Uterus (tissue), 4 donors: Measurements from ENCODE around the gene CFAP52. TPM values are rescaled to one million over a fixed set of nuclear protein-coding genes. Genes with fewer than 3 reads are reported as not detected.

Experiments
- DNase-seq, 2 donors: peaks; one replicate each; pipeline ENCODE4 v3.0.0-alpha.2; 2019 to 2020
- H3K27ac ChIP-seq, 2 donors: fragments of 200-600 bp; sonication (generic); 1 replicate in 1 of 2; 2 replicates in 1 of 2; pipeline ENCODE4 v1.5.1; 2016 to 2018
- H3K27me3 ChIP-seq, 2 donors: fragments of 200-600 bp; sonication (generic); one replicate each; pipeline ENCODE4 v1.5.1; 2018 to 2019; ENCODE audit warnings: control low read depth in 1 of 2
- H3K36me3 ChIP-seq, 2 donors: fragments of 200-600 bp; sonication (generic); one replicate each; pipeline ENCODE4 v1.5.1; 2019; ENCODE audit warnings: control low read depth in 1 of 2
- H3K4me1 ChIP-seq, 2 donors: fragments of 200-600 bp; sonication (generic); one replicate each; pipeline ENCODE4 v1.5.1; 2018 to 2019; ENCODE audit warnings: control low read depth in 1 of 2
- H3K4me3 ChIP-seq, 2 donors: fragments of 200-600 bp; sonication (generic); 1 replicate in 1 of 2; 2 replicates in 1 of 2; pipeline ENCODE4 v1.5.1; 2018 to 2019; ENCODE audit warnings: mild to moderate bottlenecking in 1 of 2
- H3K9me3 ChIP-seq, 2 donors: fragments of 200-600 bp; sonication (generic); one replicate each; pipeline ENCODE4 v1.5.1; 2019; ENCODE audit warnings: control low read depth in 1 of 2
- CTCF ChIP-seq, 4 experiments: fragments of 200-600 bp in 2 of 4; fragments of 450-650 bp in 2 of 4; sonication (generic) in 2 of 4; IDR thresholded peaks; one replicate each; pipeline ENCODE4 v1.5.1; 2016 to 2019; ENCODE audit warnings: antibody characterized with exemption in 4 of 4, mild to moderate bottlenecking in 2 of 4, moderate library complexity in 1 of 4
- POLR2A ChIP-seq, 2 donors: fragments of 450-650 bp; IDR thresholded peaks; one replicate each; pipeline ENCODE4 v1.6.1; 2016; ENCODE audit warnings: antibody characterized with exemption in 2 of 2, mild to moderate bottlenecking in 1 of 2, moderate library complexity in 1 of 2
- intact Hi-C: fragments of 100-400 bp; cut with DNase I; formaldehyde crosslinking; loops from one replicate; pipeline ENCODE4 v1.15.1; 2023; ENCODE audit warnings: low total_unique reads
- total RNA-seq, 4 donors: library from RNA; depleted of rRNA in 3 of 4; stranded (reverse); fragments of >200 nt in 3 of 4; gene quantifications; one replicate each; pipeline versions ENCODE4 v1.1.0 to v1.2.4, GENCODE V29; 2014 to 2023
- donor health status: DM: yes; HTN: yes; CAD: no.

The CFAP52 gene
- total RNA-seq, 4 donors from 2014 or later, result 1.0 to 9.4 TPM; not detected in 2

DNA sequence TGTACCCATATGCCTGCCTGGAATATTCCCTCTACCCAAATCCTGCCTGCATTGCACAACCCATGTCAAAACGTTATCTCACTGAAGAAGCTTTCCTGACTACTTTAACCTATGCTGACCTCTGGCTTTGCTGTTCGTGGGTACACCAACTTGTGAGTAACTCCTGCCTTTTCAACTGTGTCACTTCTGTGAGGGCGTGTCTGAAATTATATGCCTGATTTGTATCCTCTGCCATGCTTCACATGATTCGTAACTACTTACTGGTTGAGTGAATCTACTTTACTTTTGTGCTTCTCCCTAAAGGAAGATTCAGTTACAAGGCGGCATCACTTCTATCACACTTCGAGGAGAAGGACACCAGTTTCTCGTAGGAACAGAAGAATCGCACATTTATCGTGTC is 35.6 kb downstream of the CFAP52 start:
- no peaks in the 10 kb centered on the region for H3K4me1 ChIP-seq
- H3K4me3 ChIP-seq, result no peak overlapping the region
- H3K9me3 ChIP-seq, result no peaks in the 10 kb centered on the region
- no peak for DNase-seq
- H3K27ac ChIP-seq, result no peak overlapping the region
- intact Hi-C loops, result no loop called here
- no peak for TF ChIP-seq CTCF (IDR thresholded peaks at IDR 0.05)
- no peak for TF ChIP-seq POLR2A (IDR thresholded peaks at IDR 0.05)
- H3K27me3 ChIP-seq, result no peaks in the 10 kb centered on the region
- no peaks in the 10 kb centered on the region for H3K36me3 ChIP-seq

DNA sequence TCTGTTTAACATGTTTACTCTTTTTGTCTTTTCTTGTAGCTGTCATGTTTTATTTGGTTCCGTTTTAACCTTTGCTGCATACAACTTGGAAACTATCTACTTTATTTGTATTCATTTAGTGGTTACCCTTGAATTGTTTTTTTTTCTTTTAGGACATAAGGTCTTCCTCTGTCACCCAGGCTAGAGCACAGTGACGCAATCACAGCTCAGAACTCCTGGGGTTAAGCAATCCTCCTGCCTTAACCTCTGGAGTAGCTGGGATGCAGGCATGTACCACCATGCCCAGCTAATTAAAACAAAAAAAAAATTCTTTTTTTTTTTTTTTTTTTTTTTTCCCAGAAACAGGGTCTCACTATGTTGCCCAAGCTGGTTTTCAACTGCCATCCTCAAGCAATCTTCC is 39.0 kb downstream of the CFAP52 start:
- TF ChIP-seq POLR2A (IDR thresholded peaks at IDR 0.05), result no peak
- no peak for TF ChIP-seq CTCF (IDR thresholded peaks at IDR 0.05)
- H3K27ac ChIP-seq, result no peak overlapping the region
- no peaks in the 10 kb centered on the region for H3K9me3 ChIP-seq
- no peak overlapping the region for H3K4me3 ChIP-seq
- H3K4me1 ChIP-seq, result no peaks in the 10 kb centered on the region
- H3K27me3 ChIP-seq, result no peaks in the 10 kb centered on the region
- intact Hi-C loops, result no loop called here
- DNase-seq, result no peak
- no peaks in the 10 kb centered on the region for H3K36me3 ChIP-seq

DNA sequence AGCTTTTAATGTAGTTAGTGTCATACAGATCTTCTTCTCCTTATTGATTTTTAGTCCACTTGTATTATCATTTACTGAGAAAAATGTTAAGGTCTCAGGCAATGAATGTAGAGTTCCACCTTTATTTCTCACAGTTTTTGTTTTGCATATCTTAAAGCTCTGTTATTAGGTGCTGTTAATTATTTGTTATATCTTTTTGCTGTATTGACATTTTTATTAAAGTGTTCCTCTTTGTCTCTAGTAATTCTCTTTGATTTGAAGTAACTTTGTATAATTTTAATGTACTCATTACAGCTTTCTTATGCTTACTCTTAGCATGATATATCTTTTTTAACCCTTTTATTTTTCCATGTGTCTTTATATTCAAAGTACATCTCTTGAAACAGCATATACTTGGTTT is 46.5 kb downstream of the CFAP52 start:
- Histone ChIP-seq H3K36me3 (no peaks in the 10 kb centered on the region), H3K4me1 (no peaks in the 10 kb centered on the region), H3K4me3 (no peak overlapping the region), H3K27me3 (no peaks in the 10 kb centered on the region), H3K9me3 (peaks cover 0 to 12% of the 10 kb centered on the region in 2 donors), H3K27ac (no peak overlapping the region)
- no peak for DNase-seq
- intact Hi-C loops, result no loop called here
- no peak for TF ChIP-seq CTCF (IDR thresholded peaks at IDR 0.05)
- TF ChIP-seq POLR2A (IDR thresholded peaks at IDR 0.05), result no peak

GRCh38 chr17:9628509-9628908 is 52.1 kb downstream of the CFAP52 start:
- Histone ChIP-seq H3K27me3 (no peaks in the 10 kb centered on the region), H3K9me3 (peaks cover 0 to 5% of the 10 kb centered on the region in 2 donors), H3K4me1 (no peaks in the 10 kb centered on the region), H3K4me3 (no peak overlapping the region), H3K27ac (no peak overlapping the region), H3K36me3 (no peaks in the 10 kb centered on the region)
- TF ChIP-seq CTCF (IDR thresholded peaks at IDR 0.05), result no peak
- TF ChIP-seq POLR2A (IDR thresholded peaks at IDR 0.05), result no peak
- intact Hi-C loops, result no loop called here
- DNase-seq, result no peak

DNA sequence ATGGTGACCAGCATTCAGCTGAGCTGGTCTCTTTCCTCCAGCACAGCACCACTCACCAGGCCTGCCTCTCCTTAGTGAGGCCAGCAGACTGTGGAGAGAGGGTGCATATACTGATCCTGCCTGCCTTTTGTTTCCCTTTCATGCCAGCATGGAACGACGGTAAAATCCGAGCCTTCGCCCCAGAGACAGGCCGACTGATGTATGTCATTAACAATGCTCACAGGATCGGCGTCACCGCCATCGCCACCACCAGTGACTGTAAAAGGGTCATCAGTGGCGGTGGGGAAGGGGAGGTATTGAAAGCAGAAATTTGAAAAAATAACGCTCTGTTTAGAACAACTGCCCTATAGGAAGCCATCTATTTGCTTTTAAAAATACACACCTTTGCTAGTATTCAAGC is 56.3 kb downstream of the CFAP52 start:
- H3K4me1 ChIP-seq, result no peaks in the 10 kb centered on the region
- TF ChIP-seq CTCF (IDR thresholded peaks at IDR 0.05) (no peak), POLR2A (IDR thresholded peaks at IDR 0.05) (no peak)
- no peak overlapping the region for H3K27ac ChIP-seq
- intact Hi-C loops, result no loop called here
- H3K27me3 ChIP-seq, result no peaks in the 10 kb centered on the region
- H3K4me3 ChIP-seq, result no peak overlapping the region
- no peak for DNase-seq
- H3K9me3 ChIP-seq, result no peaks in the 10 kb centered on the region
- H3K36me3 ChIP-seq, result no peaks in the 10 kb centered on the region
